Measurements from ENCODE around the gene UBXN7.
"Not testable (repeated sequence)": the region's sequence is repeated elsewhere in the genome, so short reads cannot be mapped to it uniquely, and the experiment has no call there.

The UBXN7 gene

DNA sequence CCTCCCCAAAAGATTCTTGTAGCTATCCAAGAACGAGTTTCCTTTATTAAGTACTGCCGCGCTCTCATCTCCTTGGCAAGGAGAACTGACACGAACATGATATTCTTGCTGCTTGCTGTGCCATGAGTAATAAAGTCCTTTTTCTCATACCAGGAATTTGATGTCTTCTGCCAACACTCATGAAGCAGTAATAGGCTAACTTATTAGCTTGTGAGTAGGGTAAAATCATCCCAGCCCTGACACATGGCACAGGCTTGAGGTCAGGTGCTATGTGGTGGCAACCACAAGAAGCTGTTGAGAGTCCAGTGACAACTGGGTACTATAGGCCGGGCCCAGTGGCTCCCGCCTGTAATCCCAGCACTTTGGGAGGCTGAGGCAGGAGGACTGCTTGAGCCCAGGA is 22.7 kb upstream of the UBXN7 start:
- Histone ChIP-seq H3K27ac (ENCODE audit: extremely low read depth, low read depth, low read length) (no peak overlapping the region), H3K4me1 (ENCODE audit: control insufficient read depth, insufficient read depth, low read length) (no peaks in the 10 kb centered on the region), H3K4me3 (ENCODE audit: low read depth, low read length) (no peak overlapping the region), H3K36me3 (ENCODE audit: control insufficient read depth in 2 of 2, insufficient read depth in 1 of 2, low read length in 2 of 2) (no peaks in the 10 kb centered on the region), H3K9me3 (ENCODE audit: control insufficient read depth, insufficient read depth, low read depth, low read length) (no peaks in the 10 kb centered on the region)
- CTCF ChIA-PET, result interaction anchor here (0.7 kb wide), 1 partner anchor 89 kb away, joined by 4 read pairs; no protein-coding TSS in a partner anchor
- POLR2A ChIA-PET, result no interaction called here
- TF ChIP-seq, protein P1, sequence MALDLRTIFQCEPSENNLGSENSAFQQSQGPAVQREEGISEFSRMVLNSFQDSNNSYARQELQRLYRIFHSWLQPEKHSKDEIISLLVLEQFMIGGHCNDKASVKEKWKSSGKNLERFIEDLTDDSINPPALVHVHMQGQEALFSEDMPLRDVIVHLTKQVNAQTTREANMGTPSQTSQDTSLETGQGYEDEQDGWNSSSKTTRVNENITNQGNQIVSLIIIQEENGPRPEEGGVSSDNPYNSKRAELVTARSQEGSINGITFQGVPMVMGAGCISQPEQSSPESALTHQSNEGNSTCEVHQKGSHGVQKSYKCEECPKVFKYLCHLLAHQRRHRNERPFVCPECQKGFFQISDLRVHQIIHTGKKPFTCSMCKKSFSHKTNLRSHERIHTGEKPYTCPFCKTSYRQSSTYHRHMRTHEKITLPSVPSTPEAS (tag by site-specific recombination; IDR thresholded peaks at IDR 0.05), result no peak
- TF ChIP-seq SP3 (tag by site-specific recombination; IDR thresholded peaks at IDR 0.05), result no peak
- TF ChIP-seq SALL2 (tag by site-specific recombination; IDR thresholded peaks at IDR 0.05; ENCODE audit: borderline replicate concordance), result no peak
- no peak for TF ChIP-seq ZNF19 (tag by site-specific recombination; IDR thresholded peaks at IDR 0.05; ENCODE audit: low read depth)

DNA sequence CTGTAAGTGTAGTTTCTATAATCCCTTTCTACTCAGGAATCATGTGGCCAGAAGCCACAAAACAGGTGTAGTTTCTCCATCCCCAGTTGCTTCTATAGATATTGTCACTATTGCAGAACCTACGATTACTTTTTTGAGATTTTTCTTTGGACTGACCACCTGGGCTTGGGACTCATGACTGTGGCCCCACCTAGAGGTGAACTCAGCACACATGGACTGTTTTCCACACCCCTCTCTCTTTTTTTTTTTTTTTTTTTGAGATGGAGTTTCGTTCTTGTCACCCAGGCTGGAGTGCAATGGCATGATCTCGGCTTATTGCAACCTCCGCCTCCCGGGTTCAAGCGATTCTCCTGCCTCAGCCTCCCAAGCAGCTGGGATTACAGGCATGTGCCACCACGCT is 13.2 kb upstream of the UBXN7 start:
- CTCF ChIA-PET; H3K36me3 ChIP-seq (ENCODE audit: control insufficient read depth in 2 of 2, insufficient read depth in 1 of 2, low read length in 2 of 2); H3K4me3 ChIP-seq (ENCODE audit: low read depth, low read length); H3K9me3 ChIP-seq (ENCODE audit: control insufficient read depth, insufficient read depth, low read depth, low read length); POLR2A ChIA-PET; H3K4me1 ChIP-seq (ENCODE audit: control insufficient read depth, insufficient read depth, low read length); H3K27ac ChIP-seq (ENCODE audit: extremely low read depth, low read depth, low read length): not testable (repeated sequence)
- peak; percentile 49 for TF ChIP-seq ZNF654 (tag by site-specific recombination; IDR thresholded peaks at IDR 0.05; ENCODE audit: low read depth)

DNA sequence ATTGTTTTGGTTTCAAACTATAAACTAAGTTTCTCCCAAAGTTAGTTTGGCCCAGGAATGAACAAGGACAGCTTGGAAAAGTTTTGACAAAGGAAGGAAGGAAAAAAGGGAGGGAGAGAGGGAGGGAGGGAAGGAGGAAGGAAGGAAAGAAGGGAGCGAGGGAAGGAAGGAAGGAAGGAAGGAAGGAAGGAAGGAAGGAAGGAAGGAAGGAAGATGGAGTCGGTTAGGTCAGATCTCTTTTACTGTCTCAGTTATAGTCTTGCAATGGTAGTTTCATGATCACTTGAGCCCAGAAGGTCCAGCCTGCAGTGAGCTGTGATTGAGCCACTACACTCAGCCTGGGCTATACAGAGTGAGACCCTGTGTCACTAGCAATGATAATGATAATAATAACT is 12.3 kb upstream of the UBXN7 start:
- ChIA-PET POLR2A (no interaction called here), CTCF (no interaction called here)
- no peak overlapping the region for H3K27ac ChIP-seq (ENCODE audit: extremely low read depth, low read depth, low read length)

DNA sequence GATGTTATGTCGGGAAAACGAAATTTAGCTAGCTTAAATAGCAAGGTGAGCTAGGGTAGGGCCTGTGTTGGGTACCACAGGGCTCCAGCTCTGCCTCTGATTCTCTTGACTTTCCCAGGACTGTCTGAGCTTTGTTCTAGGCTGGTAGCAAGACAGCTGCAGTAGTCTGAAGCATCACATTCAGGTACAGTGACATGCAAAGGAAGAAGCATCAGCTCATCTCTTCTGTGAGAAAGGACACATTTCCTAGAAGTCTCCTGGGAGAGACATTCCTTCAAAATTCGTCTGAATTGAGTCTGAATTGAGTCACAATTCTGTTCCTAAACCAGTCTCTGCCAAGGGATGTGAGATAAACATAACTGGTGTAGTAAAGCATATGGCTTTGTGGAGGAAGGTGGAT is 8.5 kb upstream of the UBXN7 start:
- no peaks in the 10 kb centered on the region for H3K4me1 ChIP-seq (ENCODE audit: control insufficient read depth, insufficient read depth, low read length)
- H3K36me3 ChIP-seq (ENCODE audit: control insufficient read depth in 2 of 2, insufficient read depth in 1 of 2, low read length in 2 of 2), result no peaks in the 10 kb centered on the region
- POLR2A ChIA-PET, result no interaction called here
- no peak overlapping the region for H3K4me3 ChIP-seq (ENCODE audit: low read depth, low read length)
- CTCF ChIA-PET, result no interaction called here
- H3K27ac ChIP-seq (ENCODE audit: extremely low read depth, low read depth, low read length), result no peak overlapping the region
- H3K9me3 ChIP-seq (ENCODE audit: control insufficient read depth, insufficient read depth, low read depth, low read length), result no peaks in the 10 kb centered on the region
- TF ChIP-seq PBX3 (CRISPR knock-in tag; IDR thresholded peaks at IDR 0.05) (no peak), ZNF514 (tag by site-specific recombination; IDR thresholded peaks at IDR 0.05) (no peak), REST (tag by site-specific recombination; IDR thresholded peaks at IDR 0.05) (no peak), ZNF843 (tag by site-specific recombination; IDR thresholded peaks at IDR 0.05) (no peak)
- TF ChIP-seq, protein P2, sequence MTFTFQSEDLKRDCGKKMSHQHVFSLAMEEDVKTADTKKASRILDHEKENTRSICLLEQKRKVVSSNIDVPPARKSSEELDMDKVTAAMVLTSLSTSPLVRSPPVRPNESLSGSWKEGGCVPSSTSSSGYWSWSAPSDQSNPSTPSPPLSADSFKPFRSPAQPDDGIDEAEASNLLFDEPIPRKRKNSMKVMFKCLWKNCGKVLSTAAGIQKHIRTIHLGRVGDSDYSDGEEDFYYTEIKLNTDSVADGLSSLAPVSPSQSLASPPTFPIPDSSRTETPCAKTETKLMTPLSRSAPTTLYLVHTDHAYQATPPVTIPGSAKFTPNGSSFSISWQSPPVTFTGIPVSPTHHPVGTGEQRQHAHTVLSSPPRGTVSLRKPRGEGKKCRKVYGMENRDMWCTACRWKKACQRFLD (tag by site-specific recombination; IDR thresholded peaks at IDR 0.05), result no peak
- TF ChIP-seq, protein P3, sequence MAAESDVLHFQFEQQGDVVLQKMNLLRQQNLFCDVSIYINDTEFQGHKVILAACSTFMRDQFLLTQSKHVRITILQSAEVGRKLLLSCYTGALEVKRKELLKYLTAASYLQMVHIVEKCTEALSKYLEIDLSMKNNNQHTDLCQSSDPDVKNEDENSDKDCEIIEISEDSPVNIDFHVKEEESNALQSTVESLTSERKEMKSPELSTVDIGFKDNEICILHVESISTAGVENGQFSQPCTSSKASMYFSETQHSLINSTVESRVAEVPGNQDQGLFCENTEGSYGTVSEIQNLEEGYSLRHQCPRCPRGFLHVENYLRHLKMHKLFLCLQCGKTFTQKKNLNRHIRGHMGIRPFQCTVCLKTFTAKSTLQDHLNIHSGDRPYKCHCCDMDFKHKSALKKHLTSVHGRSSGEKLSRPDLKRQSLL (tag by site-specific recombination; IDR thresholded peaks at IDR 0.05), result no peak

More for the DNA sequence above, 12.3 kb upstream of the UBXN7 start:
- Histone ChIP-seq H3K36me3 (ENCODE audit: control insufficient read depth in 2 of 2, insufficient read depth in 1 of 2, low read length in 2 of 2) (no peaks in the 10 kb centered on the region), H3K9me3 (ENCODE audit: control insufficient read depth, insufficient read depth, low read depth, low read length) (no peaks in the 10 kb centered on the region), H3K4me1 (ENCODE audit: control insufficient read depth, insufficient read depth, low read length) (no peaks in the 10 kb centered on the region), H3K4me3 (ENCODE audit: low read depth, low read length) (no peak overlapping the region)
- peak; percentile 98 for TF ChIP-seq ZNF366 (tag by site-specific recombination; conservative IDR thresholded peaks at IDR 0.05)
- TF ChIP-seq INSM2 (tag by site-specific recombination; IDR thresholded peaks at IDR 0.05), result 0 out of 2 replicates have a peak, but pooled peaks have one; percentile 24
- peak; percentile 68; the same call in 1 of the 2 replicates for TF ChIP-seq ZNF473 (tag by site-specific recombination; IDR thresholded peaks at IDR 0.05)
- peak; percentile 72; the same call in 1 of the 2 replicates for TF ChIP-seq IKZF3 (tag by site-specific recombination; IDR thresholded peaks at IDR 0.05)
- TF ChIP-seq ZNF248 (tag by site-specific recombination; IDR thresholded peaks at IDR 0.05), result no peak
- TF ChIP-seq, protein P4, sequence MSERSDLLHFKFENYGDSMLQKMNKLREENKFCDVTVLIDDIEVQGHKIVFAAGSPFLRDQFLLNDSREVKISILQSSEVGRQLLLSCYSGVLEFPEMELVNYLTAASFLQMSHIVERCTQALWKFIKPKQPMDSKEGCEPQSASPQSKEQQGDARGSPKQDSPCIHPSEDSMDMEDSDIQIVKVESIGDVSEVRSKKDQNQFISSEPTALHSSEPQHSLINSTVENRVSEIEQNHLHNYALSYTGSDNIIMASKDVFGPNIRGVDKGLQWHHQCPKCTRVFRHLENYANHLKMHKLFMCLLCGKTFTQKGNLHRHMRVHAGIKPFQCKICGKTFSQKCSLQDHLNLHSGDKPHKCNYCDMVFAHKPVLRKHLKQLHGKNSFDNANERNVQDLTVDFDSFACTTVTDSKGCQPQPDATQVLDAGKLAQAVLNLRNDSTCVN (tag by site-specific recombination; optimal IDR thresholded peaks at IDR 0.05), result no peak
- peak; percentile 72; the same call in 1 of the 2 replicates for TF ChIP-seq ZNF670 (tag by site-specific recombination; IDR thresholded peaks at IDR 0.05; ENCODE audit: low read depth)

All from HEK293 (cell line).